Endothelial cell of umbilical vein (primary cell): Measurements from ENCODE around the gene ANO4. TPM values are rescaled to one million over a fixed set of nuclear protein-coding genes. Genes with fewer than 3 reads are reported as not detected.

Source experiments
- BruUV-seq: library from RNA; stranded (reverse); fragments of 400-500 nt; replicated peaks from 2 replicates; lab custom pipeline; 2021; lab: Mats Ljungman, UMichigan
- CTCF ChIA-PET: fragments of 300-600, 350-600 bp; sonication (Branson Sonifier 250); formaldehyde crosslinking; loops from one replicate; lab custom pipeline; 2021; ENCODE audit warnings: antibody characterized with exemption, inconsistent platforms; lab: Charles Lee
- POLR2A ChIA-PET: fragments of 300-600, 350-600 bp; sonication (Branson Sonifier 250); formaldehyde crosslinking; loops from one replicate; lab custom pipeline; 2021; ENCODE audit warnings: antibody characterized with exemption, inconsistent platforms; lab: Charles Lee
- DNase-seq: peaks from one replicate; pipeline ENCODE4 v3.0.0-alpha.2; 2011; ENCODE audit warnings: low read depth, low spot score
- FAIRE-seq: peaks from 2 replicates; lab custom pipeline; 2011; peaks lifted over from hg19 to GRCh38; lab: Jason Lieb, UNC
- H2AFZ ChIP-seq: 2 replicates; pipeline ENCODE4 v1.6.0; 2012; ENCODE audit warnings: low read depth, low read length, control low read depth, inconsistent platforms
- H3K27ac ChIP-seq: 2 replicates; pipeline ENCODE4 v1.5.1; 2011; ENCODE audit warnings: low read depth, mild to moderate bottlenecking, control low read depth, low read length, moderate library complexity; ENCODE audit not compliant: insufficient read depth
- H3K27me3 ChIP-seq, 2 experiments: 2 replicates each; pipeline versions ENCODE4 v1.6.0 to v1.6.1; 2011; ENCODE audit warnings: low read length in 2 of 2, mixed read lengths in 1 of 2; ENCODE audit not compliant: control insufficient read depth in 2 of 2, insufficient read depth in 2 of 2
- H3K36me3 ChIP-seq, 2 experiments: 2 replicates in 1 of 2; 3 replicates in 1 of 2; pipeline ENCODE4 v1.5.1; 2011; ENCODE audit warnings: low read length in 2 of 2, mild to moderate bottlenecking in 1 of 2, moderate library complexity in 1 of 2; ENCODE audit not compliant: control insufficient read depth in 2 of 2, insufficient read depth in 2 of 2; ENCODE audit errors: extremely low read depth in 1 of 2
- H3K4me1 ChIP-seq: 3 replicates; pipeline ENCODE4 v1.5.1; 2011; ENCODE audit warnings: mild to moderate bottlenecking, low read length; ENCODE audit not compliant: control insufficient read depth, insufficient read depth; ENCODE audit errors: extremely low read depth
- H3K4me2 ChIP-seq: 2 replicates; pipeline ENCODE4 v1.6.1; 2011; ENCODE audit warnings: low read length, control low read depth, mixed read lengths; ENCODE audit not compliant: insufficient read depth
- H3K4me3 ChIP-seq, 3 experiments: fragments of 200-600 bp in 1 of 3; sonication (generic), shearing (Covaris generic) in 1 of 3; replicated peaks in 1 of 3; 2 replicates each; pipeline ENCODE4 v1.5.1; 2011 to 2016; ENCODE audit warnings: control low read depth in 3 of 3, low read length in 3 of 3, mild to moderate bottlenecking in 2 of 3, inconsistent platforms in 1 of 3, low read depth in 1 of 3, moderate library complexity in 1 of 3; ENCODE audit not compliant: insufficient read depth in 1 of 3
- H3K79me2 ChIP-seq: 2 replicates; pipeline ENCODE4 v1.6.0; 2012; ENCODE audit warnings: low read length, inconsistent platforms; ENCODE audit not compliant: control insufficient read depth, insufficient read depth
- H3K9ac ChIP-seq: replicated peaks from 2 replicates; pipeline ENCODE3; 2011; ENCODE audit warnings: low read length, control low read depth; ENCODE audit not compliant: insufficient read depth; ENCODE audit errors: extremely low read depth
- H3K9me1 ChIP-seq: replicated peaks from 3 replicates; pipeline ENCODE4 v1.6.0; 2011; ENCODE audit warnings: mild to moderate bottlenecking, low read length; ENCODE audit not compliant: control insufficient read depth, insufficient read depth; ENCODE audit errors: extremely low read depth
- H3K9me3 ChIP-seq: replicated peaks from 2 replicates; pipeline ENCODE4 v1.5.1; 2012; ENCODE audit warnings: low read length, inconsistent platforms; ENCODE audit not compliant: control insufficient read depth, insufficient read depth
- H4K20me1 ChIP-seq: replicated peaks from 2 replicates; pipeline ENCODE3; 2011; ENCODE audit warnings: mild to moderate bottlenecking, low read length; ENCODE audit not compliant: control insufficient read depth, insufficient read depth; ENCODE audit errors: extremely low read depth
- EZH2 ChIP-seq: IDR thresholded peaks from 2 replicates; pipeline ENCODE4 v1.6.1; 2012; ENCODE audit warnings: borderline replicate concordance, low read depth, mild to moderate bottlenecking, moderate library complexity, low read length, inconsistent platforms; ENCODE audit not compliant: severe bottlenecking
- FOS ChIP-seq: IDR thresholded peaks from 2 replicates; pipeline ENCODE4 v1.6.1; 2011; ENCODE audit warnings: mild to moderate bottlenecking, low read length, moderate library complexity, borderline replicate concordance; ENCODE audit not compliant: insufficient read depth
- GATA2 ChIP-seq: IDR thresholded peaks from 2 replicates; pipeline ENCODE4 v1.7.0; 2011; ENCODE audit warnings: low read depth, mild to moderate bottlenecking, moderate library complexity, mixed read lengths, low read length; ENCODE audit not compliant: insufficient read length, insufficient read depth
- JUN ChIP-seq: IDR thresholded peaks from 2 replicates; pipeline ENCODE4 v1.6.1; 2011; ENCODE audit warnings: borderline replicate concordance, low read depth; ENCODE audit not compliant: insufficient read length, insufficient read depth
- MYC ChIP-seq: IDR thresholded peaks from one replicate; pipeline ENCODE4 v1.6.1; 2011; ENCODE audit warnings: mild to moderate bottlenecking, low read depth, low read length
- POLR2A ChIP-seq: IDR thresholded peaks from 2 replicates; pipeline ENCODE4 v1.6.1; 2012; ENCODE audit warnings: low read depth, mild to moderate bottlenecking, control low read depth, low read length
- POLR2AphosphoS5 ChIP-seq: IDR thresholded peaks from 2 replicates; pipeline ENCODE4 v1.6.1; 2012; ENCODE audit warnings: low read depth, mild to moderate bottlenecking, control low read depth, low read length, moderate library complexity; ENCODE audit not compliant: insufficient read depth
- dilution Hi-C: fragments of 300-500 bp; cut with MboI; formaldehyde crosslinking; loops from one replicate; pipeline ENCODE4 v1.15.0; 2019; ENCODE audit warnings: low sequenced_read_pairs; ENCODE audit not compliant: extremely low pct_ligation_motif_present
- intact Hi-C: fragments of 100-400 bp; cut with micrococcal nuclease; formaldehyde crosslinking; loops from one replicate; pipeline ENCODE4 v1.10.0; 2022
- polyA plus RNA-seq, 4 experiments: library from polyadenylated mRNA; depleted of rRNA in 3 of 4; stranded (reverse) in 3 of 4; unstranded in 1 of 4; fragments of >200 nt; gene quantifications; 2 replicates each; pipeline versions ENCODE4 v1.2.1 to v1.2.3, GENCODE V29; 2011 to 2012; ENCODE audit warnings: missing spikeins in 1 of 4
- total RNA-seq: library from RNA; stranded (reverse); gene quantifications from 2 replicates; pipeline ENCODE4 v1.2.3, GENCODE V29; 2021
- TF ChIP-seq, protein P1 (sequence below), 2 donors: IDR thresholded peaks; 1 replicate in 1 of 2; 2 replicates in 1 of 2; pipeline ENCODE4 v1.5.1; 2011; ENCODE audit warnings: low read length in 2 of 2, mild to moderate bottlenecking in 2 of 2, moderate library complexity in 2 of 2, control low read depth in 1 of 2, inconsistent platforms in 1 of 2, low read depth in 1 of 2; ENCODE audit not compliant: insufficient read depth in 1 of 2; ENCODE audit errors: extremely low read depth in 1 of 2
- TF ChIP-seq, protein P2 (sequence below): IDR thresholded peaks from 2 replicates; pipeline ENCODE4 v1.6.1; 2011; ENCODE audit not compliant: insufficient read depth, insufficient read length

ANO4 gene
- total and polyA plus RNA-seq, 2 donors (not counting 3 experiments of a cell fraction or from before 2014, with no cell fraction given) = 0.25 TPM; not detected in 1

DNA sequence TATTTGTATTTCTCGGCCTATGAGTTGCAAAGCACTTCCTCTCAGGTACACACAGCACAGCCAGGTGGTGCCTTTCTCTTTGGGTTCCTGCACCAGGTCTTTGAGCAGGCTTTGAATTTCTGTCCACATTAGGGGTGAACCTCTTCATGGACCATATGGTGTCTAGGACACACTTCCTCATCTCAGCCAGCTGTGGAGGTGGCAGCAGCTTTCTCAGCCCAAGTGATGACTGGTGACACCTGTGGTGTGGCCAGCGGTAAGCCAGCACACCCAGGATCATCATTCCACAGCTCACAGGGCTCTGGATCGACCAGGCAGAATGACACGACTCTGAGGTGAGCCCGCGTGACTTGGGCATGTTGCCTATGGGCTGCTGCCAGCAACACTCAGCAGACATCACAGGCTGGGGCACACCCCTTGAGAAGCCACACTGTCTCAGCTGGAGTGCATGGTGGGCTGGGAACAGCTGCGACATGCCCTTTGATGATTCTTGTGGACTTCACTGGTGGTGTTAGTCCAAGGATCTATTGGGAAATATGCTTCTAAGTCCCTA is 378.7 kb downstream of the ANO4 start:
- dilution Hi-C loops (no loop called here), intact Hi-C loops (no loop called here)
- BruUV-seq = no TSS peak
- no peaks in the 10 kb centered on the region for H3K9me1 ChIP-seq
- no peaks in the 10 kb centered on the region for H3K36me3 ChIP-seq
- ChIA-PET POLR2A (no interaction called here), CTCF (no interaction called here)
- no peak overlapping the region for H2AFZ ChIP-seq
- no peak overlapping the region for H3K4me3 ChIP-seq
- H3K9ac ChIP-seq = no peak overlapping the region
- no peak overlapping the region for H3K4me2 ChIP-seq
- TF ChIP-seq MYC (no peak), POLR2A (no peak), EZH2 (no peak), JUN (no peak), FOS (no peak), POLR2AphosphoS5 (no peak), GATA2 (no peak)
- TF ChIP-seq, protein P1, sequence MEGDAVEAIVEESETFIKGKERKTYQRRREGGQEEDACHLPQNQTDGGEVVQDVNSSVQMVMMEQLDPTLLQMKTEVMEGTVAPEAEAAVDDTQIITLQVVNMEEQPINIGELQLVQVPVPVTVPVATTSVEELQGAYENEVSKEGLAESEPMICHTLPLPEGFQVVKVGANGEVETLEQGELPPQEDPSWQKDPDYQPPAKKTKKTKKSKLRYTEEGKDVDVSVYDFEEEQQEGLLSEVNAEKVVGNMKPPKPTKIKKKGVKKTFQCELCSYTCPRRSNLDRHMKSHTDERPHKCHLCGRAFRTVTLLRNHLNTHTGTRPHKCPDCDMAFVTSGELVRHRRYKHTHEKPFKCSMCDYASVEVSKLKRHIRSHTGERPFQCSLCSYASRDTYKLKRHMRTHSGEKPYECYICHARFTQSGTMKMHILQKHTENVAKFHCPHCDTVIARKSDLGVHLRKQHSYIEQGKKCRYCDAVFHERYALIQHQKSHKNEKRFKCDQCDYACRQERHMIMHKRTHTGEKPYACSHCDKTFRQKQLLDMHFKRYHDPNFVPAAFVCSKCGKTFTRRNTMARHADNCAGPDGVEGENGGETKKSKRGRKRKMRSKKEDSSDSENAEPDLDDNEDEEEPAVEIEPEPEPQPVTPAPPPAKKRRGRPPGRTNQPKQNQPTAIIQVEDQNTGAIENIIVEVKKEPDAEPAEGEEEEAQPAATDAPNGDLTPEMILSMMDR (IDR thresholded peaks at IDR 0.05; ENCODE audit: extremely low read depth in 1 of 2, insufficient read depth in 1 of 2, low read depth in 1 of 2, low read length in 2 of 2) = no peak
- TF ChIP-seq, protein P2, sequence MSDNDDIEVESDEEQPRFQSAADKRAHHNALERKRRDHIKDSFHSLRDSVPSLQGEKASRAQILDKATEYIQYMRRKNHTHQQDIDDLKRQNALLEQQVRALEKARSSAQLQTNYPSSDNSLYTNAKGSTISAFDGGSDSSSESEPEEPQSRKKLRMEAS = no peak
- H3K9me3 ChIP-seq = no peaks in the 10 kb centered on the region
- FAIRE-seq = no peak
- no peaks in the 10 kb centered on the region for H3K4me1 ChIP-seq
- H3K27ac ChIP-seq = no peak overlapping the region
- H3K27me3 ChIP-seq = no peaks in the 10 kb centered on the region
- no peaks in the 10 kb centered on the region for H4K20me1 ChIP-seq
- H3K79me2 ChIP-seq = no peaks in the 10 kb centered on the region
- no peak for DNase-seq
